IPS-11a (cell line): ENCODE measurements around the gene NKAIN4.

Source experiments
- H3K4me3 ChIP-seq: one replicate; pipeline ENCODE4 v1.5.1; 2013; ENCODE audit warnings: low read depth, low read length, control low read depth

NKAIN4 gene

DNA sequence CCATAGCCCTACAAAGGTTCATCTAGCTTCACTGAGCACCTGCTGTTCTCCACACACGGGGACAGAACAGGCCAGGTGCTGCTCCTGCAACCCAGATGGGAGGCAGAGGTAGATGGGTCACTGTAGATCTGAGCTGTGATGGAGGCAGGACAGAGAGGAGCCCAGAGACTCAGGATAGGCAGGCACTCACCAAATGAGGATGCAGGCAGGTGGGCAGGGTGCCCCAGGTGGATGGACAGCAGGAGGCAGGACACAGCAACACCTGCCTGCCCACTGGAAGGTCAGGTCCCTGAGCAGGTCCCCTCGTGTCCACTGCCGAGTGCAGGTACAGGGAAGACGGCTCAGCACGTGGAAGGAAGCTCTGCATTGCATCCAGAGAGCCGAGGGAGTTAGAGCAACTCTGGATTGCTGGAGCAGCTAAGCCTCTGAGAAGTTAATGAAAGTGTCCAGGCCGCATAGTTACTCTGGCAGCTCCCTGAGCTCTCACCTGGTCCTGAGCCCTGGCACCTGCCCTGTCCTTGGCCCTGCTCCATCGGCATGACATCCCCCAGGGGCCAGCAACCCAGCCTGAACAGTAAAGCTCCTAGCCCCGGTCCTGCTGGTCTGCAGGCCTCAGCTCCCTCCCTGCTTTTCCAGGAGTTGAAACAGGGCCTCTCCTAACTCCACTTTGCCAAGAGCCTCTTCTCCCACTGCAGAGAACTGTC lies 33.4 kb downstream of the NKAIN4 start:
- H3K4me3 ChIP-seq = no peak overlapping the region

DNA sequence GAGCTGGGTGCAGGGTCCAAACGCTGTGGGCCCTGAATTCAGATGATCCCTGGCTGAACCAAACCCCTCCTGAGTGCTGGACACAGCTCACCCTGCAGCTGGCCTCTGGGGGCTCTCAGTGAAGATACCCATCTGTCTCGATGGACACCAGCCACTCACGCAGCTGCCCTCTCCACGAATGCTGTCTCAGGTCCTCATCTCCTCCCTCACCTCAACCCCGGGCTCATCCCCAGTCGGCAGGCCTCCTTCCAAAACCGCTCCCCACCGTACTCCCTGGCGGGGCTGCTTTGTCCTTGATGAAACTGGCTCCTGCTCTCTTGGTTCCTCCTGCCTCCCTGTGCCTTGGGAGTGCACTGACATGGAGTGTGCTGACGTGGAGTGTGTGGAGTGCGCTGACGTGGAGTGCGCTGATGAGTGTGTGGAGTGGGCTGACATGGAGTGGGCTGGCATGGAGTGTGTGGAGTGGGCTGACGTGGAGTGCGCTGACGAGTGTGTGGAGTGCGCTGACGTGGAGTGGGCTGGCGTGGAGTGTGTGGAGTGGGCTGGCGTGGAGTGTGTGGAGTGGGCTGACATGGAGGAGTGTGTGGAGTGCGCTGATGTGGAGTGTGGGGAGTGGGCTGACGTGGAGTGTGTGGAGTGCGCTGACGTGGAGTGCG lies 34.3 kb downstream of the NKAIN4 start:
- no peak overlapping the region for H3K4me3 ChIP-seq

DNA sequence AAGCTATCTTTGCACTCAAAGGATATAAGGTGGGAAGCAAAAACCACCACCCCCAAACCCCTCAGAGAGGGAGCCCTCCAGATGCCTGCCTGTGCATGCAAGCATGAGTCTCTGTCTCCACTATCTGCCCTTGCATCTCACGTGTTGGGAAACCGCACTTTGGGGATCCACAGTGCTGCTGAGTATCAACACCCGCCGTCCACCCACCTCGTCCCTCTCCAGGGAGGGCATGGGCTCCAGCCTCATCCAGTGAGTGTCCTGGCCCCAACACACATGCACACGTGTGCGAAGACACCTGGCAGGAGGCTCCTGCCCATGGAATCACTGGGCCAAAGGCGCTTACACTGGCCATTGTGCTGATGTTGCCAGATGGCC lies 34.8 kb downstream of the NKAIN4 start:
- no peak overlapping the region for H3K4me3 ChIP-seq

DNA sequence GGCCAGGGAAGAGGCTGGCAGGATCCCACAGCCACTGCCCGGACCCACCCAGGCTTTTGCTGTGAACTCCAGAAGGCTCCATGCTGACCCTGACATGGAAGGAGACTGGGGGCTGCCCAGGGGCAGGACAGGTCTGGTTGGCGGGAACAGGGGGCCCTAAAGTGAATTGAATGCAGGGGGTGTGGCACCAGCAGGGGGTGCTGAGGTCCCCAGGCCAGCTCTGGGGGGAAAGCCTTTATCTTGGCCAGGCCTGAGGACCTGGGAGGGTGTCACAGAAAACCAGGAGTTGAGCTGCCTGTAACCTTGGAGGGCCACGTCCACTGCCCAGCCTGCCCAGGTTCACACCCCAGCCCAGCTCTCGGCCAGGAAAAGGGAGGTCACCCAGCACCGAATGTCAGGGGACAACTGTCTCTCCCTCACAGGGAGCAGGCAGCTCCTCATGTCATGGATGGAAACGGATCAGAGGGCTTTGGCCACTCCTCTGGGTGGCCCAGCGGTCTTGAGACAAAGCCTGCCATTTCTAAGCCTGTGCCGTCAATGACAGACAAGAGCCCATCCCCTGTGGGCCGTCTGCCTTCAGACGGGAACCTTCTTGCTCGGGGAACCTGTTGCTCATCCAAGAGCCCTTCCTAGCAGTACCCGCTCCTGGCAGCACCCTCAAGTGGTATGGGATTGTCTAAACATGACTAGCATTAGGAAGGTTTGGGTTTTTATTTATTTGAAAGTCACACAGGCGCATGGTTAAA lies 35.4 kb downstream of the NKAIN4 start:
- no peak overlapping the region for H3K4me3 ChIP-seq

DNA sequence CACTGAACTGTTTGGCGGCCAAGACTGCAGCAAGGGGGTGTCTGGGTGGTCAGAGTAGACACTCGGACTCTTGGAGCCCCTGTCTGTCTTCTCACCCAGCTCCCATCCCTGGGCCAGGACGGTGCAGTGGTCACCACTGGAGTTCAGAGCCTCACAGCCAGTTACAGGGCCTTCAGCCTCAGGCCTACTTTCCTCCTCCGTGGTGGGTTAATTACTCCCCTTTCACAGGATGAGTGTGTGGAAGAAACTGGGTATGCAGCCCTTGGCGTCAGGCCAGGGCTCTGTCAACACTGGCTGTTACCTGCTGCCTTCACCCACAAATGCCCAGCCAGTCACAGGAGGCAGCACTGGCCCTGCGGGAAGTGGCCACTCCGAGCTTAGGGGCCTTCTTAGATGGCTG lies 36.6 kb downstream of the NKAIN4 start:
- H3K4me3 ChIP-seq = no peak overlapping the region

DNA sequence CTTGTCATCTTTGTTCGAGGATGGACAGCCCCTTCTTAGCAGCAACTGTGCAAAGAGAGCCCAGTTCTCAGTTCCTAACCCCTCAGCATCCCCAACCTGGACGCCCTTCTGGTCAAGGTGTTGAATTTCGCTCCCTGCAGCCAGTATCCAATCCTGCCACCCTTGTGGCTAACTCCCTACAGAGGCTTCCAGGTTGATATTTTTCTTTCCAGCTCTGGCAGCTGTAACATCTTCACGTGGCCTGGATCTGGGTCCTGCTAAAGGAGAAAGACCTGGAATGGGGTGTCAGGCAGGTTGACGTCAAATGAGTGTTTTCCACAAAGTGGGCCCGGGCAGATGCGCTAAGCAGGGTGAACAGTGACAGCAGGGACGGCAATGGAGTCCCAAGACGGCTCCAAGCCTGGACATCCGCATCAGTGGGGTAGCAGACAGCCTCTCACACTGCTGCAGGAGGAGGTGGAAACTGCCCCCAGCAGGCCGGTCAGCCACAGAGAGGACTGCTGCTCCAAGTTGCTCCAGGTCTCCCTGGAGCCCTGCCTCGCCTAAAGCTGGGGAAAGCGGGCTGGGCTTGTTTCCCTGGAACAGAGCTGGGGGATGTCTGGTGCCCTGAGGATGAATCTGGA lies 37.3 kb downstream of the NKAIN4 start:
- H3K4me3 ChIP-seq = no peak overlapping the region

DNA sequence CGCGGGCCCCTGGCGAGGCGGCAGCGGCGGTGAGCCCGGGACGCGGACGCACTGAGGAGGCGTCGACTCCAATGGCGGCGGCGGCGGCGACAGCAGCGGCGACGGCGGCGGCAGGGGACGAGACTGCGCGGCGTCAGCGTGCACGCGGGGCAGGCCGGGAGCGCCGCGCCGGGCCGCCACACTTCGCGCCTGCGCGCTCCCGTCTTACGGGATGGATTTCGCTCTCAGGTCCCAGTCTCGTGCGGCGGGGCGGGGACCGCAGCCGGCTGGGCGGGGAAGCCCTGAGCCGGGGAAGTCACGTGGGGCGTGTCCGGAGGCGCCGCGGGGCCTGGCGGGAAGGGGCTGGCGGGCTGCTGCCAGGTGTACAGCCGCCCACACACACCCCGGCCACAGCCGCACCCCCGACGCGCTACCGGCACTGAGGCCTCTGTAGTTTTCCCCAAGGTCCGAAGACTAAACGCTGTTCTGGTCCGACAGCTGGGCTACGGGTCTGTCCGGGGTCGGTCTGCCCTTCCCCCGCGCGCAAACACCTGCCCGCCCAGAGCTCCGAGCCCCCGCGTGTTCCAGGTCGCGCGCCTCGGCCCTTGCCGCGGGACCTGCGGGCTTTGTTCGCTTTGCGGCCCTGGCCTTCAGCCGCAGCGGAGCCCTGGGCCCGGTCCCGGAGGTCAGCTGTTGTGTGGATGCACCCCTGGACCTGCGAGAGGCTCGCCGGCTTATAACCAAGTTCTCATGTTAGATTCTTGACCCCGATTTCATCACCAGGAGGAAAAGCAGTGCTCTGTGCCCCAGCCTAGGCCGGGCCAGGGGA lies 38.0 kb downstream of the NKAIN4 start, which contains the start of gene YTHDF1:
Gene YTHDF1, minus strand, starts transcription at position 91 of the 808 bp plus-strand sequence. CDS start 239 bp downstream, outside the sequence.
- peak within 1 kb of the TSS; percentile 88 for H3K4me3 ChIP-seq

DNA sequence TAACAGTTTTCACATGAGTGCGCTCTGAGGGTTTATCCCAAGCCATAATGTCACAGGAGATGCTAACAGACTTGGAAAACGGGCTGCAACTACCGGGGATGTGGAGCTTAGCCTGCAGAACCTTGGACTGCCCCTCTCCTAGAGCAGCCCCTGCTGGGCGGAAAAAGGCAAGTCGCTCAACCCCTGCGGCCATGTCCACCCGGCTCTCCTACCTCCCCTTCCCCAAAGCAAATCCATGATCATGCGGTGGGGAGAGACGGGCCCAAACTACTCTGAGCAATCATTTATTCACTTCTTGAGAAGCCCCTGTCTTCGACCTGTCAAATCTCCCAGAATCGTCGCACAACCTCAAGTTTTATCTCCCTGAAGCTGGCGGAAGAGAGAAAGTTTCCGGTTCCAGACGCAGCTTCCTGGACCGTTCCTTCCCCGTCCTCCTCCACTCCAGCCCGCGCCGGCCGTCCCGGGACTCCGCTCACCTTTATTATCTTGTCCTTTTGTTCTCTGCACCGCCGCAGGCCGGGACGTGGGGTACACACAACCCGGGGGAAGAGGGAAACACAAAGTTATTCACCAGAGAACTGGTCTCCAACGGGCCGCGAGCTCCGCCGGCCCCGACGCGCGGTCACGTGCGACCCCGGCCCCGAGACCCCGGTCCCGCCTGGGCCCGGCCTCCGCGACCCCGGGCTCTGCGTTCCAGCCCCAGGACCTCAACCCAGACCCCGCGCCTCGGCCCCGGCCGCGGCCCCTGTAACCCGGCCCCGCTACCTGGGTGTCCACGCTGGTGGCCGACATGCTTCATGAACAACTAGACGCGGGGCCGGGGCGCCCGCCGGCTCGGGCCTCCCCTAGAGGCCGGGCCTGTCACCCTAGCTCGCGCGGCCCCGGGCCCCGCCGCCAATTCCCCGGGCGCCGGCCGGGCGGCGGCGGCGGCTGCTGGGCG lies 38.9 kb downstream of the NKAIN4 start:
- H3K4me3 ChIP-seq = peak overlapping the region; percentile 88

DNA sequence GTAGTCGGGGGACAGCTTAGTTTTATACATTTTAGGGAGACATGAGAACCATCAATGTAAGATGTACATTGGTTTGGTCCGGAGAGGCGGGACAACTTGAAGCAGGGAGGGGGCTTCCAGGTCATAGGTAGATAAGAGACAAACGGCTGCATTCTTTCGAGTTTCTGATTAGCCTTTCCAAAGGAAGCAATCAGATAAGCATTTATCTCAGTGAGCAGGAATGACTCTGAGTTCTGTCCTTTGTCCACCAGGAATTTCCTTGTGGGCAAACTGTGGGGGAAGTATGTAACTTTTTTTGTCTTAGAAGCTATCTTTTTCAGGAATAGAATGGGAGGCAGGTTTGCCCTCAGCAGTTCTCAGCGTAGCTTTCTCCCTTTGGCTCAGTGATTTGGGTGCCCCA lies 39.7 kb downstream of the NKAIN4 start:
- no peak overlapping the region for H3K4me3 ChIP-seq

DNA sequence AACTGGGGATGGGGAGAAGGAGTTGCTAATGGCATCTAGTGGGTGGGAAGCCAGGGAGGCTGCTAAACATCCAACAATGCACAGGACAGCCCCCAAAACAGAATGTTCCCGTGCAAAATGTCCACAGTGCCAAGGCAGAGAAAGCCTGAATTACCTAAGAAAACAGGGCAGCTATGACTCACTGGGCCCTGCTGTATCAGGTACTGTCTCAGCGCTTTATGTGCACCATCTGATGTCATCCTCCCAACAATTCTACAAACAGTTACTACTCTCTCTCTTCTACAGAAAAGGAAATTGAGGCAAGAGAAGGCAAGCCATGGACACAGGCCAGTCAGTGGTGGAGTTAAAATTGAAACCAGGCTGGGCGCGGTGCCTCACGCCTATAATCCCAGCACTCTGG lies 41.5 kb downstream of the NKAIN4 start:
- H3K4me3 ChIP-seq = no peak overlapping the region

DNA sequence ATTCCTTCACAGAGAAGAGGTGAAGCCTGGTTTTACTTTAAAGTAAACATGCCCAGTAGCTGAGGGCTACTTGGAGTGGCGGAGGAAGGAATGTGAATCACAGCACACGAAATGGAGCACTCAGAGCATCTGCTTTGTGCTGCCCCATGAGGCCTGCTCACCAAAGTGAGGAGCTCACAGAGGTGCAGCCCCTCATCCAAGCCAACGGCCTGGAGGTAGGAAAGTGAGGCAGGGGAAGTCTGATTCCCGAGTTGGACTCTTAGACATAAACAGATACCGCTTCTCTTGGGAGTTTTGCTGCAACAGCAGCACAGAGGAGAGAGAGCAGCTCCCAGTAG lies 41.9 kb downstream of the NKAIN4 start:
- no peak overlapping the region for H3K4me3 ChIP-seq

DNA sequence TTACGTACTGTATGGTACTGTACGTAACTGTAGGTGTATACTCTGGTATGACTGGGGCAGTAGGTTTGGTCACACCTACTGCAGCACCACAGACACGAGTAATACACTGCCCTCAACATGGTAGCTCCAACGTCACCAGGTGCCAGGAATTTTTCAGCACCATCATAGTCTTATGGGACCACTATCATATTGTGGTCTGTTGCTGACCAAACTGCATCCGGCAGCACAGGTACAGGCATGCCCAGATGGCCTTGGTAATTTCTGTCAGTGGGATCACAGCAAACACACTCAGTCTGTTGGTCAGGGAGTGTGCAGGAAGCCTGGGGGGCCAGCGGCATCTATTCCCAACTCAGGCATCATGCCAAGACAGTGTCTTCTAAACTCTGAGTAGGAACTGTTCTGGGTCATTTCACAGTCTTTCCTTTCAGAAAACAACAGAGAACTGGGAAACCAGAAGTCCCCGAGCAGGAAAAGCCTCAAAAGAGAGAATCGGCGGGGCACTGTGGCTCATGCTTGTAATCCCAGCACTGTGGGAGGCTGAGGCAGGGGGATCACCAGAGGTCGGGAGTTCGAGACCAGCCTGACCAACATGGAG lies 44.2 kb downstream of the NKAIN4 start:
- H3K4me3 ChIP-seq = no peak overlapping the region

DNA sequence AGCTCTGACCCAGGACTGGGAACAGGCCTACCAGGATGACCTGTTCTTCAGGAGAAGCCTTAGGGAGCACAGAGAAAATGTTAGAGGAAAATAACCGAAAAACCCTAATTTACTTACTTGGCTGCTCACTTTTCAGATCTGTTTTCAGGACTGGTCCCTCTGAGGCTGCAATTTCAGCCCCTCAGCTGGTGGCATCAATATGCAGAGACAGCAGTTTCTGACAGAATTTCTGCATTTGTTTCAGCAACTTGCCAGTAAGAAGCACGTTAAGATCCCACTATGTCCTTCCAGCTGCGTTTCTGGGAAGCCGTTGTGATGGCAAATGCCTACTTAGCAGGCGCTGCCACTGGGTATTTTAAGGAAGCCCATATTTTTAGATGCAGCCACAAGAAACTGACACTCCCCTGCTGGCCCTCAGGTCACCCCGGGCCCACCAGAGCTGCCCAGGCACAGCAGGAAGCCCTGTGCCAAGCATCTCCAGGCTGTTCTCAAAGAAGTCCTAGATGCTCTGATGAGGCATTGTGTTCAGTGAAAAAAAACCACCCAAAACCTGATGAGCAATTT lies 45.8 kb downstream of the NKAIN4 start:
- H3K4me3 ChIP-seq = no peak overlapping the region

DNA sequence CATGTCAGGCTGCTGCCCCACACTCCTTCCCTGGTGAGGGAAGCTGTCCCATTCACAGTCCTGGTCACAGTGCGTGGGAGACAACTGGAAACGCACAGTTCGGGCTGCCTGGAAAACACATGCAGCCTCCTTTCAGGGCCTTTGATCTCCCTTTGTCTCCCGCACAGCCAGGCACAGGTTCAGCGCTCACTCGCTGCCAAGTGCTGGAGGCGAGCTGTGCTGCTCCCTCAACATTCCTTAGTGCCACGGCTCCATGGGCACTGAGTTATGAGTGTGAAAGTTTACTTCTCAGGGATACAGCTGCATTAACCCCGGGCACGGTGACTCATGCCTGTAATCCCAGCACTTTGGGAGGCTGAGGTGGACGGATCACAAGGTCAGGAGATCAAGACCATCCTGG lies 47.4 kb downstream of the NKAIN4 start:
- H3K4me3 ChIP-seq = no peak overlapping the region

DNA sequence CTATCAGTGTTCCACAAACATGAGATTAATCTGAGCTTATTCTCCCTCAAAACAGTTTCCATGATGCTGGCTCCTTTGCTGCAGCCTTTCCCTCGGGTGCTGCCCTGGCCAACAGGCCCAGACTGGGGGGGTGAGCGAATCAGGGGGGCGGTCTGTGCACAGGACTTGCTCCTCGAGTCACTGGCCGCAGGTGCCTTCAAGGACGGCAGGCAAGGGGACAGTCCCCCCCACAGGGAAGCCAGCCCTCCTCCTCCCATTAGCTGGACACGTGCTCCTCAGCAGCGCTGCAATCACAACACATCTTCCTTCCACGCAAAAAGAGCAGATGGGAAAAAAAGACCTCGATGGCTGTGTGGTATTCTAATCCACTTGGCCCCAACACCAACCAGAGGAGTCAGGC lies 48.4 kb downstream of the NKAIN4 start:
- H3K4me3 ChIP-seq = no peak overlapping the region

DNA sequence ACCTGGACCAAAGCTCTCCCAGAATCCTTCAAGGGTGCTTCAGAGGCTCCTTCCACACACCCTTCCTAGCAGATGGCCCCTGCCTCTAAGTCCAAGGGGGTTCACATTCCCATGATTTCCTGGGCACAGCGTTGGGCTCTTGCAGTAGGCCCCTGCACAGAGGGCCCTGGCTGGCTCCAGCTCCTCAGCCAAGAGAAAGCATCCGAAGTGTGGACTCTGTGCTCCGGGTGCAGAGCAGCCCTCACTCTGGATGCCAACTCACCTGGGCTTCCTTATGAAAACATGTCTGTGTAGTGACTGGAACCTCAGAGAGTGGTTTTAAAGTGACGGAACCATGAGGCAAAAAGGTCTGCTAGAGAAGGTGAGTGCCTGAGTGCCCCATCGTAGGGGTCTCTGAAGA lies 49.9 kb downstream of the NKAIN4 start:
- no peak overlapping the region for H3K4me3 ChIP-seq

DNA sequence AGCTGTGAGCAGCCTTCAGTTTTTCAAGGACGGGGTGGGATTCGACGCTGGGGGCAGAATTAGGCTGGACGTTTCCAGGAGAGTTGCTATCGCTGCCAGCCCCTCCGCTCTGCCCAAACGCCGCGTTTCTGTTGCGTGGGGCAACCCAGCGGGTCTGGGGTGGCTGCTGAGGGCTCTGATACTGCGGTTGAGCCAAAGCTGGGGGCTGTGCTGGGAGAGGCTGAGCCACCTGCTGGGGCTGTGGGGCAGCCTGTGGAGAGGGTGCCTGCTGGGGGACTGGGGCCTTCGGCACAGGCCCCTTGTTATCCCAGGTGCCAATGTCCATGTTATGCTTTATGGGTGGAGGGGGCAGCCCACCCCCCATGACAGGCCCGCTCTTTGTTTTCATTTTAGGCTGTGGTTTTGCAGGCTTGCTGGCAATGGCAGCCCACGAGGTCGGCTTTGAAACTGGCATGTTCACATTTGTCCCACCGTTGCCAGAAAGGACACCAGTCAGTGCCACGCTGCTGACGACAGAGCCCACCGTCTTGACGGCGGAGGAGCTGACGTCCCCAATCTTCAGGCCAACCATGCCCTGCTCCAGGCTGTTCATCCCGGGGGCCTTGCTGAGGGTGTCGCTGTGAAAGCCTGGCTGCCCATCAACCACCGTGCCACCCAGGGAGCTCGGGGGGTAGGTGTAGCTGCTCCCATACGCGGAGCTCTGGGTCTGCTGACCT lies 51.3 kb downstream of the NKAIN4 start:
- no peak overlapping the region for H3K4me3 ChIP-seq

DNA sequence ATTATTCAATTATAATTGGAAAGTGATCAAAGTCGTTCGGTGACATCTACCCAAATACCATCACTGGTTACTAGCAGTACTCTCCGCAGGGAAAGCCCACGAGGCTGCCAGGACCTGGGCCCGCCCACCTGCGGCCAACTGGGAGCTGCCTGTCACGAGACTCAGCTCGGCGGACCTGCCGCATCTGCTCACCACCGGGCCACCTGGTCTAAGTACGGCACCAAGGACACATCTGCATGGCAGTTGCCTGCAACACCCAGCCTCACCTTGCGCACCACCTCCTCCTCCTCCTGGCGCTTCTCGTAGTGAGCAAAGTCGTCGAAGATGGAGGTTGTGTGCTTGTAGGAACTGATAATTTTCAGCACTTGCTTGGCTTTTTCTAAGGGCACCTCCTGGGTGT lies 52.2 kb downstream of the NKAIN4 start:
- H3K4me3 ChIP-seq = no peak overlapping the region
